Adrenal gland (tissue), 12 donors: ENCODE data around the gene MAML2. TPM values are rescaled to one million over a fixed set of nuclear protein-coding genes. Genes with fewer than 3 reads are reported as not detected.

ENCODE experiments used
- DNase-seq, 7 donors: peaks; one replicate each; pipeline ENCODE4 v3.0.0-alpha.2; 2019 to 2020
- H3K27ac ChIP-seq, 5 donors: fragments of 200-600 bp; sonication (generic) in 4 of 5; 1 replicate in 3 of 5; 2 replicates in 2 of 5; pipeline versions ENCODE4 v1.5.1 to v1.8.0; 2016 to 2020; ENCODE audit warnings: mild to moderate bottlenecking in 1 of 5
- H3K27me3 ChIP-seq: fragments of 200-600 bp; 2 replicates; pipeline ENCODE4 v1.8.0; 2021
- H3K36me3 ChIP-seq, 2 donors: fragments of 200-600 bp; replicated peaks in 1 of 2; 1 replicate in 1 of 2; 2 replicates in 1 of 2; pipeline versions ENCODE4 v1.5.1 to v1.8.0; 2018 to 2022
- H3K4me1 ChIP-seq, 2 donors: fragments of 200-600 bp; replicated peaks in 1 of 2; 1 replicate in 1 of 2; 2 replicates in 1 of 2; pipeline versions ENCODE4 v1.5.1 to v1.8.0; 2018 to 2021
- H3K4me3 ChIP-seq, 4 donors: fragments of 200-600 bp; sonication (generic) in 3 of 4; one replicate each; pipeline ENCODE4 v1.5.1; 2016 to 2018
- H3K9me3 ChIP-seq, 3 donors: fragments of 200-600 bp; sonication (generic) in 1 of 3; replicated peaks in 1 of 3; 1 replicate in 2 of 3; 2 replicates in 1 of 3; pipeline versions ENCODE4 v1.5.1 to v1.8.0; 2016 to 2021
- CTCF ChIP-seq, 6 experiments: fragments of 450-650 bp in 4 of 6; fragments of 200-600 bp in 2 of 6; sonication (generic) in 1 of 6; IDR thresholded peaks; 1 replicate in 5 of 6; 2 replicates in 1 of 6; pipeline versions ENCODE4 v1.5.1 to v1.8.0; 2016 to 2021; ENCODE audit warnings: antibody characterized with exemption in 6 of 6, mild to moderate bottlenecking in 2 of 6, moderate library complexity in 1 of 6
- POLR2A ChIP-seq, 2 donors: fragments of 450-650 bp; IDR thresholded peaks; one replicate each; pipeline ENCODE4 v1.6.1; 2017; ENCODE audit warnings: antibody characterized with exemption in 2 of 2, mild to moderate bottlenecking in 2 of 2, moderate library complexity in 1 of 2
- WGBS, 4 donors: extraction: QIAGEN DNeasy Blood & Tissue Kit in 2 of 4; methylation state at CpG; one replicate each; pipeline versions ENCODE4 v1.1.5 to v1.1.7; 2013 to 2017; 5-methylcytosine and 5-hydroxymethylcytosine counted together
- intact Hi-C, 2 donors: fragments of 100-400 bp; cut with DNase I; formaldehyde crosslinking; loops; one replicate each; pipeline versions ENCODE4 v1.14.1 to v1.15.0; 2022 to 2023
- polyA plus RNA-seq, 3 donors: library from polyadenylated mRNA; stranded (reverse); fragments of 200-250 nt in 2 of 3; fragments of 350-450 nt in 1 of 3; fragmentation: Illumina TruSeq in 1 of 3; extraction: RNeasy Lipid Tissue Mini Kit (QIAGEN cat#74804) in 1 of 3; gene quantifications; one replicate each; pipeline ENCODE4 v1.2.3, GENCODE V29; 2013 to 2014
- total RNA-seq, 9 donors: library from RNA; depleted of rRNA in 4 of 9; stranded (reverse); fragments of >200 nt in 4 of 9; fragments of 120-200 nt in 1 of 9; fragmentation: NEBNext Ultra II Directional in 1 of 9; extraction: Animal tissue kit (Norgen Biotek cat#: 25700) in 1 of 9; gene quantifications; one replicate each; pipeline versions ENCODE4 v1.1.0 to v1.2.4, GENCODE V29; 2013 to 2023
- donor health status: healthy with polysubstance abuse.
- donor health status: Bipolar disorder and iron deficiency.
- donor health status: DM: yes; HTN: yes; CAD: no.
- donor health status: DM: no; HTN: no; CAD: no.
- donor health status: DM: no; HTN: no; CAD: no.
- donor health status: DM: yes; HTN: yes; CAD: no.

The MAML2 gene
- total and polyA plus RNA-seq, 12 donors = 1.4 to 19.4 (median 7.6) TPM

DNA sequence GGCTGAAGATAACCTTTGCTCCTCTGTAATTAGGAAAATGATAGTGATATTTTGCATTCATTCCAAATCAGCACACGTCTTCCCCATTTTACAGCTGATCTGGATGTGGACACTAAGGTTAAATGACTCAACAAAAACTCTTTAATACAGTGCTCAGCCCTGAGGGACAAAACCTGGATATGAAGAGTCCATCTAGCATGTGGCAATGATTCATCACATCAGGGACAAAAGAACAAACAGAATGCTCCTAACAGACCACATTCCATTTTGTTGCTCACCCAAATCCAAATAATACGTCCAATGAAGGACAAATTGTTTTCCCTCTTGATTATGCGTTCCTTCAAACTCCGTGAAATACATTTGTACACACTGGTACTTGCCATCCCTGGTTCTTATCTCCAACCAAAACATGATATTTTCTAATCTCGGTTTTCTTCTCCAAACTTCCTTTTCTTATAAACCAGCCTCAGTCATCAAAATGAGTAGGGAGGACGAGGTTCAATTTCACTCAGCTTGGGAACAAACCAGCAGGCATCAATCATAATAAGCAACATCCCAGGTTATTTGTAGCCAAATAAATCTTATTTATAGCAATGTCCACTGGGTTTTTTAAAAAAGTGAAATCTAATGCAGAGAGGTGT, 365.3 kb downstream of the MAML2 start:
- Histone ChIP-seq H3K27me3 (no peaks in the 10 kb centered on the region), H3K4me1 (peaks cover 0 to 5% of the 10 kb centered on the region in 2 donors), H3K27ac (no peak overlapping the region), H3K9me3 (no peaks in the 10 kb centered on the region), H3K4me3 (no peak overlapping the region), H3K36me3 (peaks cover 0 to 6% of the 10 kb centered on the region in 2 donors)
- DNase-seq = no peak
- intact Hi-C loops = no loop called here
- 59 to 65% (median 63%) methylated on average over 6 of the region's 6 CpGs for WGBS, 4 donors
- no peak for TF ChIP-seq POLR2A (IDR thresholded peaks at IDR 0.05)
- TF ChIP-seq CTCF (IDR thresholded peaks at IDR 0.05) = no peak

DNA sequence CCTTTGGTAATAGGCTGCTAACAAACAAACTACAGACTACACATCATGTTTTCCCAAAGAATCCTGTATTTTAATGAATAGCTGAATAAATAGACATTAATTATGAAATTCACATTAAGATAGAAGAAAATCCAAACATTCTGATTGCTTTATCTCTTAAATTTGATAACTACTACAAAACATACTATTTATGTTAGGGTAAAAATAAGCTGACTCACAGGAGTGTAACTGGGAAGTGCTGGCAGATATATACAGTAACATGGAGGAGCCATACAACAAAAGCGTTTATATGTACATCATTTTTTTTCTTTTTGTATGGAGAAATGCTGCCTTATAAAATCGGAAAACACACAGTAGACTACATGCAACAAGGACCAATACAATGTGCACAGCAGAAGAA, 366.4 kb downstream of the MAML2 start:
- peaks cover 0 to 5% of the 10 kb centered on the region in 2 donors for H3K4me1 ChIP-seq
- no peaks in the 10 kb centered on the region for H3K27me3 ChIP-seq
- 76 to 91% (median 86%) methylated on average over 2 of the region's 2 CpGs for WGBS, 4 donors
- peaks cover 0 to 6% of the 10 kb centered on the region in 2 donors for H3K36me3 ChIP-seq
- no peak for TF ChIP-seq CTCF (IDR thresholded peaks at IDR 0.05)
- TF ChIP-seq POLR2A (IDR thresholded peaks at IDR 0.05) = no peak
- DNase-seq = no peak
- intact Hi-C loops = no loop called here
- no peak overlapping the region for H3K27ac ChIP-seq
- no peak overlapping the region for H3K4me3 ChIP-seq
- H3K9me3 ChIP-seq = no peaks in the 10 kb centered on the region

DNA sequence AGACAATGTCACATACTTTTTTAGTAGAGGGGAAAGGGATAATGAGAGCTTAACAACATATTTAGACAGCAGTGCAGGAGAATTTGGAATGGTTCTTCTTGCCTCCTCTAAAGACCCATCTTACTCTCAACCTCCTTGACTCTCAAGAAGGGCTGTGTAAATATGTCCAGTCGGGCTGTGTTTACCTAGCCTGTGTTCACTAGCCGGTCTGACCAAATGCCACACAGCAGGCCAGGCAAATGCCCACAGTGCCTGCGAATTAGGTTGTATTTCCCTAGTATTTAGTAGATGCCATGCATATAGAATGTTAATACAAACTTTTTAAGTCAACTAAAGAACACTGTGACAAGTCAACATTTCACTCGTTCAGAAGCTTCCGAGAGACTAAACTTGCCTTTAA, 367.7 kb downstream of the MAML2 start:
- Histone ChIP-seq H3K9me3 (no peaks in the 10 kb centered on the region), H3K4me1 (peaks cover 0 to 5% of the 10 kb centered on the region in 2 donors), H3K36me3 (peaks cover 0 to 6% of the 10 kb centered on the region in 2 donors), H3K4me3 (no peak overlapping the region), H3K27ac (no peak overlapping the region), H3K27me3 (no peaks in the 10 kb centered on the region)
- 95 to 98% (median 98%) methylated on average over 5 of the region's 5 CpGs for WGBS, 4 donors
- TF ChIP-seq CTCF (IDR thresholded peaks at IDR 0.05) (no peak), POLR2A (IDR thresholded peaks at IDR 0.05) (no peak)
- intact Hi-C loops = no loop called here
- no peak for DNase-seq

DNA sequence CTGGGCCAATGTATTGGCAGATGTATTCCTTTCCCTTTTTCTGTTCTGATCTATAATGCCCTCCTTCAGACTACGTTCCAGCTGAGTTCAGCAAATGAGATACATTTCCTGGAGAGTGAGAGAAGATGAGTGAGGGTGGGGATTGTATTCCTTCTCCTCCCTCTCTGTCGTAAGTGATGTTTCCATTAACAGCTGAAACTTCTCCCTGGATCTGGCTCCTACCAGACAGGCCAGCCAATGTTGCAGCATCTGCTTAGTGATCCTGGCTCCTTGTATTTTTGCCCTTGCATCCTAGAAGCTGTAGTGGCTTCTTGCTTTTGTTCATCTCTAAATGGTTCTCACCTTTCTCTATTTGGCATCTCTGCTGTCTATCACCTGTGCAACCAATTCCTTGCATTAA, 370.9 kb downstream of the MAML2 start:
- H3K9me3 ChIP-seq = no peaks in the 10 kb centered on the region
- H3K4me1 ChIP-seq = no peaks in the 10 kb centered on the region
- WGBS, 4 donors = 53 to 84% (median 73%) methylated on average over 2 of the region's 2 CpGs
- intact Hi-C loops = no loop called here
- no peak overlapping the region for H3K4me3 ChIP-seq
- H3K27me3 ChIP-seq = no peaks in the 10 kb centered on the region
- H3K27ac ChIP-seq = no peak overlapping the region
- no peak for DNase-seq
- H3K36me3 ChIP-seq = no peaks in the 10 kb centered on the region
- TF ChIP-seq CTCF (IDR thresholded peaks at IDR 0.05) (no peak), POLR2A (IDR thresholded peaks at IDR 0.05) (no peak)
